Tibial nerve (tissue), 4 donors: ENCODE results near the gene GP1BA.

Source experiments
- EP300 ChIP-seq, 2 donors: sonication (generic); formaldehyde crosslinking; IDR thresholded peaks; one replicate each; pipeline ENCODE4 v1.6.1; 2017; ENCODE audit warnings: antibody characterized with exemption in 2 of 2, mild to moderate bottlenecking in 1 of 2
- POLR2A ChIP-seq, 2 donors: fragments of 450-650 bp; IDR thresholded peaks; one replicate each; pipeline ENCODE4 v1.6.1; 2017; ENCODE audit warnings: antibody characterized with exemption in 2 of 2, mild to moderate bottlenecking in 2 of 2, moderate library complexity in 2 of 2
- TF ChIP-seq, protein P1 (sequence below), 5 experiments: fragments of 200-600 bp in 3 of 5; fragments of 450-650 bp in 2 of 5; sonication (generic) in 3 of 5; IDR thresholded peaks; one replicate each; pipeline ENCODE4 v1.5.1; 2016 to 2019; ENCODE audit warnings: antibody characterized with exemption in 5 of 5, mild to moderate bottlenecking in 3 of 5, moderate library complexity in 2 of 5

DNA sequence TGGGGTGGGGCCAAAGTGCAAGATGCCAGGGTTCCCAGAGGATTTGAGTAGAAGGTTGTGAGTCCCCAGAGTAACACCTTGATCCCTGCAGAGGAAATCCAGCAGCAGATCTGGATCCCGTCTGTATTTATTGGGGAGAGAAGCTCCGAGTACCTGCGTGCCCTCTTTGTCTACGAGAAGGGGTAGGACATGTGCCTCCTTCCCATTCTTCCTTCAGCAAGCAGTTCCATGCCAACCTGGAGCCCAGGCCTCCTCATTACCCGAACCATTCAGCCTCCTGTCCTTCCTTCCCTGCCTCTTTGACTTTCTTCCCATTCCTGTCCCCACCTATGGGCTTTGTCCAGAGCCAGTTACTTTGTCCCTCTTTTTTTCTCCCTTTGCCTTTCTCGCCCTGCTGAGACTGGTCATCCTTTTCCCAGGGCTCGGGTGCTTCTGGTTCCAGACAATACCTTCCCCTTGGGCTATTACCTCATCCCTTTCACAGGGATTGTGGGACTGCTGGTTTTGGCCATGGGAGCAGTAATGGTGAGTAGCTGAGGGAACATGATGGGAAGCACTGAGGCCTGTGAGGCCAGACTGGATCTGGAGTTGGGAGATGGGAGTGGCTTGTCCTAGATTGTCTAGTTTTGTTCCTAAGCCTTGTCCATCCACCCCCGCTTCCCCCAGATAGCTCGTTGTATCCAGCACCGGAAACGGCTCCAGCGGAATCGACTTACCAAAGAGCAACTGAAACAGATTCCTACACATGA lies 10.9 kb downstream of the GP1BA start:
- TF ChIP-seq, protein P1, sequence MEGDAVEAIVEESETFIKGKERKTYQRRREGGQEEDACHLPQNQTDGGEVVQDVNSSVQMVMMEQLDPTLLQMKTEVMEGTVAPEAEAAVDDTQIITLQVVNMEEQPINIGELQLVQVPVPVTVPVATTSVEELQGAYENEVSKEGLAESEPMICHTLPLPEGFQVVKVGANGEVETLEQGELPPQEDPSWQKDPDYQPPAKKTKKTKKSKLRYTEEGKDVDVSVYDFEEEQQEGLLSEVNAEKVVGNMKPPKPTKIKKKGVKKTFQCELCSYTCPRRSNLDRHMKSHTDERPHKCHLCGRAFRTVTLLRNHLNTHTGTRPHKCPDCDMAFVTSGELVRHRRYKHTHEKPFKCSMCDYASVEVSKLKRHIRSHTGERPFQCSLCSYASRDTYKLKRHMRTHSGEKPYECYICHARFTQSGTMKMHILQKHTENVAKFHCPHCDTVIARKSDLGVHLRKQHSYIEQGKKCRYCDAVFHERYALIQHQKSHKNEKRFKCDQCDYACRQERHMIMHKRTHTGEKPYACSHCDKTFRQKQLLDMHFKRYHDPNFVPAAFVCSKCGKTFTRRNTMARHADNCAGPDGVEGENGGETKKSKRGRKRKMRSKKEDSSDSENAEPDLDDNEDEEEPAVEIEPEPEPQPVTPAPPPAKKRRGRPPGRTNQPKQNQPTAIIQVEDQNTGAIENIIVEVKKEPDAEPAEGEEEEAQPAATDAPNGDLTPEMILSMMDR (IDR thresholded peaks at IDR 0.05) = no peak
- no peak for TF ChIP-seq POLR2A (IDR thresholded peaks at IDR 0.05)
- no peak for TF ChIP-seq EP300 (IDR thresholded peaks at IDR 0.05)
